Left lung (tissue), 10 donors: ENCODE data around the gene TINCR. TPM values are rescaled to one million over a fixed set of nuclear protein-coding genes. Genes with fewer than 3 reads are reported as not detected.

Experiments
- ATAC-seq: fragments of 200-7000 bp; cut with Tn5 transposase; one replicate; pipeline ENCODE4 v1.9.1; 2020; ENCODE audit warnings: moderate library complexity
- DNase-seq, 4 donors: peaks; one replicate each; pipeline ENCODE4 v3.0.0-alpha.2; 2013 to 2020
- H3K27ac ChIP-seq, 2 donors: fragments of 200-600 bp; sonication (generic) in 1 of 2; one replicate each; pipeline versions ENCODE4 v1.5.0 to v1.8.0; 2020 to 2021
- H3K27me3 ChIP-seq, 2 donors: fragments of 200-600 bp; sonication (generic) in 1 of 2; one replicate each; pipeline versions ENCODE4 v1.5.0 to v1.8.0; 2020 to 2021
- H3K36me3 ChIP-seq, 2 donors: fragments of 200-600 bp; sonication (generic) in 1 of 2; one replicate each; pipeline versions ENCODE4 v1.5.0 to v1.8.0; 2020 to 2021
- H3K4me1 ChIP-seq, 2 donors: fragments of 200-600 bp; one replicate each; pipeline ENCODE4 v1.8.0; 2021
- H3K4me3 ChIP-seq, 2 donors: fragments of 200-600 bp; sonication (generic) in 1 of 2; one replicate each; pipeline versions ENCODE4 v1.5.0 to v1.8.0; 2020 to 2021; ENCODE audit warnings: mild to moderate bottlenecking in 1 of 2
- H3K9me3 ChIP-seq, 2 donors: fragments of 200-600 bp; sonication (generic) in 1 of 2; one replicate each; pipeline versions ENCODE4 v1.5.0 to v1.8.0; 2020 to 2021
- intact Hi-C, 2 donors: fragments of 100-400 bp; cut with DNase I; formaldehyde crosslinking; loops; one replicate each; pipeline versions ENCODE4 v1.11.2 to v1.14.2; 2022
- polyA plus RNA-seq, 6 donors: library from polyadenylated mRNA; unstranded; fragments of 120-200 nt; gene quantifications; one replicate each; pipeline ENCODE4 v1.2.1, GENCODE V29; 2013; ENCODE audit not compliant: insufficient read length in 6 of 6
- total RNA-seq, 2 donors: library from RNA; stranded (reverse); fragmentation: NEBNext Ultra II Directional; extraction: Animal tissue kit (Norgen Biotek cat#: 25700); gene quantifications; one replicate each; pipeline ENCODE4 v1.2.1, GENCODE V29; 2021
- TF ChIP-seq, protein P1 (sequence below), 2 donors: fragments of 200-600 bp; sonication (generic) in 1 of 2; IDR thresholded peaks; one replicate each; pipeline versions ENCODE4 v1.5.0 to v1.8.0; 2021; ENCODE audit warnings: antibody characterized with exemption in 2 of 2
- donor health status: DM: no; HTN: yes; CAD: no.
- donor health status: DM: no; HTN: no; CAD: no.

Gene TINCR
- total and polyA plus RNA-seq, 8 donors, result 0.24 to 0.76 (median 0.61) TPM

DNA sequence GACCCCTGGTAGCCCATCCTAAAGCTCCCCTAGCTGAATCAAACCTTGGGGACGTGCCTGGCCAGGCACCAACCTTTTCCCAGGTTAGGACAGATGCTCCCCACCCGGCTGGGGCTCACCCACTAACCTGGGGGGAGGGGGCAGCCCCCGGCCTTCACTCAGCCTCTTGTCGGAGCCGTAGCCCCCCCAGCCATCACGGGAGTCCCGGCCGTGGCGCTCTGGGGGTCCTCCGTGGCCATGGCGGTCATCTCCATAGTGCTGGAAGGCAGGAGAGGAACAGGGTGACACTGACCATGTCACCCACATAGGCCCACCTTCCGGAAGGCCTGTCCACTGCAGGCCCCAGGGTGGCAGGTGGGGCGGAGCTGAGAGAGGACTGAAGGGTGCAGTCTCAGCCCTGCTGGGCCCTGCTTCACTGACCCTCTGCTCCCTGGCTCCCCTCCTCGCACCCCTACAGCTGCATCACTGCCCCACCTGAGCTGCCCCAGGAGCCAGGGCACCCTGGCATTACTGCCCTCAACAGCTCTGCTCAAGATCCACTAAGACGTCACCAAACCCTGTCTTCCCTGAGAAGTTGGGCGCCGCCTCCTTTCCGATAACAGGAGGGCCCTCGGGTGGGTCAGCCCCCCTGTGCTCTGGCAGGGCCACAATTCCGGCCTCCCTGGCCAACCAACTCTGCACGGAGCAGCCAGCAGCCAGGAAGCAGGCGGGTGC is 22.6 kb upstream of the TINCR start:
- no peaks in the 10 kb centered on the region for H3K27me3 ChIP-seq
- no peak overlapping the region for H3K27ac ChIP-seq
- DNase-seq (no peak), ATAC-seq (no peak)
- no peak overlapping the region for H3K4me3 ChIP-seq
- peaks cover 0 to 100% of the 10 kb centered on the region in 2 donors for H3K36me3 ChIP-seq
- intact Hi-C loops, result no loop called here
- TF ChIP-seq, protein P1, sequence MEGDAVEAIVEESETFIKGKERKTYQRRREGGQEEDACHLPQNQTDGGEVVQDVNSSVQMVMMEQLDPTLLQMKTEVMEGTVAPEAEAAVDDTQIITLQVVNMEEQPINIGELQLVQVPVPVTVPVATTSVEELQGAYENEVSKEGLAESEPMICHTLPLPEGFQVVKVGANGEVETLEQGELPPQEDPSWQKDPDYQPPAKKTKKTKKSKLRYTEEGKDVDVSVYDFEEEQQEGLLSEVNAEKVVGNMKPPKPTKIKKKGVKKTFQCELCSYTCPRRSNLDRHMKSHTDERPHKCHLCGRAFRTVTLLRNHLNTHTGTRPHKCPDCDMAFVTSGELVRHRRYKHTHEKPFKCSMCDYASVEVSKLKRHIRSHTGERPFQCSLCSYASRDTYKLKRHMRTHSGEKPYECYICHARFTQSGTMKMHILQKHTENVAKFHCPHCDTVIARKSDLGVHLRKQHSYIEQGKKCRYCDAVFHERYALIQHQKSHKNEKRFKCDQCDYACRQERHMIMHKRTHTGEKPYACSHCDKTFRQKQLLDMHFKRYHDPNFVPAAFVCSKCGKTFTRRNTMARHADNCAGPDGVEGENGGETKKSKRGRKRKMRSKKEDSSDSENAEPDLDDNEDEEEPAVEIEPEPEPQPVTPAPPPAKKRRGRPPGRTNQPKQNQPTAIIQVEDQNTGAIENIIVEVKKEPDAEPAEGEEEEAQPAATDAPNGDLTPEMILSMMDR (IDR thresholded peaks at IDR 0.05), result no peak
- no peaks in the 10 kb centered on the region for H3K4me1 ChIP-seq
- H3K9me3 ChIP-seq, result no peaks in the 10 kb centered on the region

DNA sequence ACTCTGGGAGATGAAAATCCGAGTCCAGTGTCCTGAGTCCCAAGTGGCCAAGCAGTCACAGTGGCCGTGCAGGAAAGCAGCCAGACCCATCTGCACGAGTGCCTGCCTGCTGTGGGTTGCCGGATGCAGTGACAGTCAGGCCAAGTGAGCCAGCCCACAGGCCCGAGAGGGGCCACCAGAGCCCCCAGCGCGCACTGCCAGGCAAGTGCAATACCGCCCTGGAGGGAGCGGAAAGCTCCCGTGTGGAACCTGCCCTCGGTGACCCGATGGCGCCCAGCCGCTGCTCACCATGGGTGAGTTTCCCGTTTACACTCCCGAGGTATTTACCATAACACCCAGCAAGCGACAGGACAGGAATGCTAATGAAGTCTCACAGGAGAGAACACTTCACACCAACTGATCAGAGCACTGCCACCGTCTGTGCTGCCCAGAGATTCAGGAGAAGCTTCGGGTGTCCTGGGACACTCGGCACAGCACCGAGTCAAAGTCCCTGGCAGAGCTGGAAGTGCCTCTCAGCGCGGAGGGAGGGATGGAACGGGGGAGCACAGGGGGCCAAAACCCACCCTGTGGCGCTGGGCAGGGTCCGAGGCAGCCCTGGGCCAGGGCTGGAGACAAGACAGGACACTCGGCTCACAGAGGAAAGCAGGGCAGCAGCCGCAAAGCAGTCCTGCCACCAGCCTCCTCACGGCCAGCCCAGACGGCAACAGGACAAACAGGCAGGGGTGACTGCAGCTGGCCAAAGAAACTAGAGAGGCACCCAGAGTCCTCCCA is 21.3 kb upstream of the TINCR start:
- peaks cover 0 to 92% of the 10 kb centered on the region in 2 donors for H3K36me3 ChIP-seq
- H3K4me3 ChIP-seq, result no peak overlapping the region
- TF ChIP-seq, protein P1 (IDR thresholded peaks at IDR 0.05), result no peak
- intact Hi-C loops, result loop anchor here in 1 of 2 donors (10.0 kb wide), 1 partner anchor 544 kb away; no protein-coding TSS in a partner anchor
- no peaks in the 10 kb centered on the region for H3K4me1 ChIP-seq
- ATAC-seq (no peak), DNase-seq (no peak)
- H3K27me3 ChIP-seq, result no peaks in the 10 kb centered on the region
- H3K9me3 ChIP-seq, result no peaks in the 10 kb centered on the region
- H3K27ac ChIP-seq, result no peak overlapping the region

DNA sequence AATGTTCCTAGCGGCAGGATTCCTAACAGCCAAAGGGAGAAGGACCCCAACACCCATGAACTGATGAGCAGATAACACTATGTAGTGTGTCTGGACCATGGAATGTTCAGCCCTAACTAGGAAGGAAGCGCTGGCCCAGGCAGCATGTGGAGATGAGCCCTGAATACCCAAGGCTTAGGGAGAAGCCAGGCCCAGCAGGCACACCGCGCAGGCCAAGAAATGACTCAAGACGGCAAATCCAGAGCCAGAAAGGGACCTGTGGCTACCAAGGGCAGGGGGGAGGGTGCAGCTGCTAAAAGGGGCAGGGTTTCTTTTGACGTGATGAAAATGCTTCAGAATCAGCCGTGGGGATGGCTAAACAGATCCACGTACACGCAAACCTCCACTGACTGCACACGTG is 20.7 kb upstream of the TINCR start:
- no peaks in the 10 kb centered on the region for H3K9me3 ChIP-seq
- intact Hi-C loops, result loop anchor here in 1 of 2 donors (10.0 kb wide), 1 partner anchor 544 kb away; no protein-coding TSS in a partner anchor
- no peaks in the 10 kb centered on the region for H3K4me1 ChIP-seq
- H3K36me3 ChIP-seq, result peaks cover 0 to 86% of the 10 kb centered on the region in 2 donors
- no peak for ATAC-seq
- no peak overlapping the region for H3K4me3 ChIP-seq
- no peaks in the 10 kb centered on the region for H3K27me3 ChIP-seq
- no peak overlapping the region for H3K27ac ChIP-seq
- TF ChIP-seq, protein P1 (IDR thresholded peaks at IDR 0.05), result no peak
- DNase-seq, result no peak

DNA sequence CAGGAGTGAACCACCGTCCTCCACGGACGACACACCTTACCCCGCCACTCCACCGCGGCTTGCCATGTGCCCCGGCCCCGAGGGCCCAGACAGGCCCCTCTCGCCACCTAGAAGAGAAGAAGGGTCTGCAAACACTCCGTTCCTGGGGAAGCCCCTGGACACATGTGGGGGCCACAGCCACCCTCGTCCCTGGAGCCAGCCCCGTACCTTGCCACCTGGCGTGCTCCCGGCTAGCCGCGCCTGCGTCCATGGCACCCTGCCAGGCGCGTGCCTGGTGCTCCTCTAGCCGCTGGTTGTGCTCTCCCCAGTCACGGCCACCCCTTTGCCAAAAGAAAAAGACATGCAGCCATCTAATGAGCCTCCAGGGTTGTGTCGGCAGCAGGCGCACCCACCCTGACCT is 19.9 kb upstream of the TINCR start:
- Histone ChIP-seq H3K9me3 (no peaks in the 10 kb centered on the region), H3K4me1 (no peaks in the 10 kb centered on the region), H3K27me3 (no peaks in the 10 kb centered on the region), H3K27ac (no peak overlapping the region), H3K4me3 (no peak overlapping the region), H3K36me3 (peaks cover 0 to 83% of the 10 kb centered on the region in 2 donors)
- no peak for ATAC-seq
- DNase-seq, result no peak
- TF ChIP-seq, protein P1 (IDR thresholded peaks at IDR 0.05), result no peak
- intact Hi-C loops, result loop anchor here in 1 of 2 donors (10.0 kb wide), 1 partner anchor 543 kb away; no protein-coding TSS in a partner anchor

DNA sequence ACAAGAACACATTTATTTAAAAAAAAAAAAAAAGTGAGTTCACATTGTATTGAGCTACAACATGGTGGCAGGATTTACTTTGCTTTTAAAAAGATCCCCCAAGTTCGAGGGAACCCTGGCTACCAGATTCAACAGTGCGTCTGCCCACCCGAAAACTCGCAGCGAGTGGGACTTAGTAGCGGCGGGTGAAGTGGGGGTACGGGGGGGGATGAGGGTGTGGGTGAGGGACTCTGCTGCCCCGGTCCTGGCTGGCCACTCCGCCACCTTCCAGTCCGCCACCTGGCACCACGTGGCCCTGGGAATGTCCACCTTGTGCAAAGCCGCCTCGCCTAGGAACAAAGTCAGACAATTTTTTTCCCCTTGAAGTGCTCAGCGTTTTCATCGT is 19.3 kb upstream of the TINCR start:
- H3K4me1 ChIP-seq, result no peaks in the 10 kb centered on the region
- intact Hi-C loops, result loop anchor here in 1 of 2 donors (10.0 kb wide), 1 partner anchor 542 kb away; no protein-coding TSS in a partner anchor
- H3K9me3 ChIP-seq, result no peaks in the 10 kb centered on the region
- H3K36me3 ChIP-seq, result peaks cover 0 to 83% of the 10 kb centered on the region in 2 donors
- DNase-seq, result no peak
- H3K27me3 ChIP-seq, result no peaks in the 10 kb centered on the region
- ATAC-seq, result no peak
- TF ChIP-seq, protein P1 (IDR thresholded peaks at IDR 0.05), result no peak
- no peak overlapping the region for H3K4me3 ChIP-seq
- H3K27ac ChIP-seq, result no peak overlapping the region
